Measurements from ENCODE around the gene TNFAIP8L1.

Gene TNFAIP8L1

DNA sequence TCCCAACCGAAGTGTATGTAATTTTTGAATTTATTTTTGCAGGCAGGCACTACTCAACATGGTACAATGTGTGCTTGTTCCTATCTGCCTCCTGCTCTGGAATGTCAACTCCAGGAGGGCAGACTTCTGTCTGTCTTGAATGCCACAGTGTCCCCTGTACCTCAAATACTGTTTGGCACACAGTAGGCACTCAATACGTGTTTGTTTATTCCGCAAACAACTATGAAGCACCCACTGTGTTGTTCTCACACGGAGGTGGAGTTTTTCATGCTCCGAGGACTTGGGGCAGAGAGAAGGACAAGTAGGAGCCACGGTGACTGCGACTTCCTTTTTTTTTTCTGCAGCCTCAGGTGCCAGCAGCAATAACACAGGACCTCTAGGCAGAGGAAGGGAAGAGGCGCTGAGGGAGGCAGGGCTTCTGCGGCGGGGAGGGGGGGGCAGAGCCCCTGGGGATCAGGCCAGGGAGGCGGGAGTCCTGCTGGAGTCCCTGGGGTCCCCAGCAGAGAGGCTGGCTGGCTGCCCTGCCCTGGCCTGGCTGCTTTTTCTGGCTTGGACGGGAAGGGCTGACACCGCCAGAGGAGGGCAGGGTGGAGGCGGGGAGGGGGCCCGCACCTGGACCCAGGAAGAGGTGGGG is 29.3 kb upstream of the TNFAIP8L1 start:
- TF ChIP-seq CTCF (IDR thresholded peaks at IDR 0.05): no peak
- DNase-seq (ENCODE audit: low spot score): peak; percentile 78
- Histone ChIP-seq H3K27ac (peak overlapping the region in 1 of 2 donors; percentile 37), H3K4me3 (no peak overlapping the region)

DNA sequence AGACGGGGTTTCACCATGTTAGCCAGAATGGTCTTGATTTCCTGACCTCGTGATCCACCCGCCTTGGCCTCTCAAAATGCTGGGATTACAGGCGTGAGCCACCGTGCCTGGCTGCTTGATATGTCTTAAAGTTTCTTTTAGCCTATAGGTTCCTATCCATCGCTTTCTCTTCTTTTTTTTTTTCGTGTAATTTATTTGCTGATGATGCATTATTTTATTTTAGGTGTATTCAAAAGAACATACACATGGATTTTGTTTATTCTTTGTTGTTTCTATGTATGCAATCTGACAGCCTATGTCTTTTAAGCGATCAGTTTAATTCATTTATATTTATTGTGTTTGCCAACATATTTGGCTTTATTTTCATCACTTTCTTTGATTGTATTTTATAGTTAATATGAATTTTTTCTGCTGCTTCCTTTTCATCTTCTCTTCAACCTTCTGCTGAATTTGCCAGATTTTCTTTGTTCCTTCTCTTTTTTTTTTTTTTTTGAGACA is 26.0 kb upstream of the TNFAIP8L1 start:
- Histone ChIP-seq H3K27ac (no peak overlapping the region), H3K4me3 (no peak overlapping the region)
- no peak for TF ChIP-seq CTCF (IDR thresholded peaks at IDR 0.05)
- no peak for DNase-seq (ENCODE audit: low spot score)

DNA sequence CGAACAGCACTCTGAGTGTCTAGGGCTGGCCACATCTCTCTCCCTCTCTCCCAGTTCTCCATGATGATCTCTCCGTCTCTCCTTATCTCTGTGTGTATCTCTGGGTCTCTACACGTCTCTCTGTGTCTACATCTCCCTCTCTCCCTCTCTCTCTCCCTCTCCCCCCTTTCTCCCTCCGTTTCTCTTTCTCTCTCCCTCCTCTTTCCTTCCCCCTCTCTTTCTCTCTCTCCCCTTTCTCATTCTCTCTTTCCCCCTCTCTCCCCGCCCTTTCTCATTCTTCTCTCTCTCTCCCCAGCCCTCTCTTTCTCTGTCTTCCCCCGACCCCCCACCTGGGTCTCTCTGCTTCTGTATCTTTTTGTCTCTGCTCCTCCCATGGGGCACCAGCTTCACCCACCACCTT is 21.3 kb upstream of the TNFAIP8L1 start:
- Histone ChIP-seq H3K4me3 (no peak overlapping the region), H3K27ac (no peak overlapping the region)
- no peak for DNase-seq (ENCODE audit: low spot score)
- no peak for TF ChIP-seq CTCF (IDR thresholded peaks at IDR 0.05)

DNA sequence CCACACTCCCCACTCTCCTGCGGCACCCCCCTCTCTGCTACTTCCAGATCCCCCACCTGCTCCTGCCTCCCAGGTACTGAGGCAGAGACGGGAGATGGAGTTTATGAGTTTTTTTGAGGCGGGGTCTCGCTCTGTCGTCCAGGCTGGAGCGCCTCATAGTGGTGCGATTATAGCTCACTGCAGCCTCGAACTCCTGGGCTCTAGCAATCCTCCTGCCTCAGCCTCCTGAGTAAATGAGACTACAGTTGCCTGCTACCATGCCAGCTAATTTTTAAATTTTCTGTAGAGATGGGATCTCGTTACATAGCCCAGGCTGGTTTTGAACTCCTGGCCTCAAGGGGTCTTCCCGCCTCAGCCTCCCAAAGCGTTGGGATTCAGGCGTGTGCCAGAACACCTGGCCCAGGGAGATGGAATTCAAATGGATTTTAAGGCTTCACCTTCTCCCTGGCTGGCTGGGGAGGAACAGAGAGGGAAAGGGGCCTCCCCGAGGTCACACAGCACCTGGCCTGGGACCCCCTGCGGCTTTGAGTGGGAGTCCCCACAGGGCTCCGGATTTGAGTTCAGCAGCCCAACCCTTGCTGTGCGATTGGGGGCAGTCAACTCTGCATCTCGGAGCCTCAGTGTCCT is 19.5 kb upstream of the TNFAIP8L1 start:
- no peak for DNase-seq (ENCODE audit: low spot score)
- no peak overlapping the region for H3K4me3 ChIP-seq
- TF ChIP-seq CTCF (IDR thresholded peaks at IDR 0.05): no peak
- no peak overlapping the region for H3K27ac ChIP-seq

GRCh38 chr19:4620675-4621074 is 18.6 kb upstream of the TNFAIP8L1 start:
- no peak for DNase-seq (ENCODE audit: low spot score)
- H3K27ac ChIP-seq: no peak overlapping the region
- no peak for TF ChIP-seq CTCF (IDR thresholded peaks at IDR 0.05)
- no peak overlapping the region for H3K4me3 ChIP-seq

DNA sequence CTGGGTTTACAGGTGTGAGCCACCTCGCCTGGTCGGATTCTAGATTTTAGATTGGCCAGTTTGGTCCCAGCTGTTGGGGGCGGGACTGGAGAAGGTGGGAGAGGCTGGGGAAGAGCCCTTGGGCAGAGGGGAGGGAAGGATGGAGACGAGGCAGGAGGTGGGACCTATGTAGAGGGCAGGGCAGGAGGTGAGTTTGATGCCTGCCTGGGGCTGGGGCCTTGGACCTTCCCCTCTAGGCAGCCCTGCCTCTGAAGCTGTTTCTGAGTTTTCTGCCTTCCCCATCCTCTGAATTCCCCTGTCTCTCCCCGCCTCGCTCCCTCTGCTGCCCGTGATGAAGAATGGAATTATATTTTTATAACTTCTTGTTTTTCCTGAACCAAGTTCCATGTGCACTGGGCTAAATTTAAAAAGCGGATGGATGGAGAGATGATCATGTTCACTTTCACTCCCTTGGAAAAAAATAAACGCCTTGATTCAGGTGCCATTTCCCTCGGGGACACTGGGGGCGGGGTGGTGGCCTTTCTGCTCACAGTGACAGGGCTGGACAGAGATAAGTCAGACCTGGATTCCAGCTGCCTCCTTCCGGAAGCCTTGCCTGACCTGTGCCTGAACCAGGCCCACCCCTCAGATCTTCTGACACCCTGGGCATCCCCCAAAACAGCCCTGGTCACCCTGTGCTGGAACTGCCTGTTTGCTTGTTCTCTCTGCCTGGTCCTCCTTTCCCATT is 16.5 kb upstream of the TNFAIP8L1 start:
- DNase-seq (ENCODE audit: low spot score): no peak
- no peak overlapping the region for H3K27ac ChIP-seq
- no peak for TF ChIP-seq CTCF (IDR thresholded peaks at IDR 0.05)
- no peak overlapping the region for H3K4me3 ChIP-seq
